Activated T-helper 9 cell treated with anti-CD3 and anti-CD28 coated beads, Interleukin-2, amount 50 U/mL, for 16 hours (primary cell): Measurements from ENCODE around the gene CCPG1.
A peak's percentile ranks its signal among the peaks of the same experiment; 100 is the strongest.

ENCODE experiments used
- DNase-seq: peaks from one replicate; pipeline ENCODE4 v3.0.0-alpha.2; 2020; ENCODE audit warnings: low read depth

CCPG1 gene

GRCh38 chr15:55318588-55319494 lies 89.3 kb downstream of the CCPG1 start, which contains the start of the genes PIGB and PIGBOS1:
Gene PIGB, plus strand, starts transcription at chr15:55319222. Its CDS starts 29 bp downstream, at chr15:55319251.
Gene PIGBOS1, minus strand, starts transcription at chr15:55319123. Its CDS starts 1,331 bp downstream, at chr15:55317792.
- DNase-seq = peak; percentile 63
